HG03342 (cell line): ENCODE measurements around the gene TNFRSF12A.

Source experiments
- ATAC-seq: cut with Tn5 transposase; IDR thresholded peaks from one replicate; pipeline ENCODE4 v1.9.1; 2021; ENCODE audit warnings: mild to moderate bottlenecking, moderate library complexity; ENCODE audit not compliant: unreplicated experiment

TNFRSF12A gene, protein sequence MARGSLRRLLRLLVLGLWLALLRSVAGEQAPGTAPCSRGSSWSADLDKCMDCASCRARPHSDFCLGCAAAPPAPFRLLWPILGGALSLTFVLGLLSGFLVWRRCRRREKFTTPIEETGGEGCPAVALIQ

DNA sequence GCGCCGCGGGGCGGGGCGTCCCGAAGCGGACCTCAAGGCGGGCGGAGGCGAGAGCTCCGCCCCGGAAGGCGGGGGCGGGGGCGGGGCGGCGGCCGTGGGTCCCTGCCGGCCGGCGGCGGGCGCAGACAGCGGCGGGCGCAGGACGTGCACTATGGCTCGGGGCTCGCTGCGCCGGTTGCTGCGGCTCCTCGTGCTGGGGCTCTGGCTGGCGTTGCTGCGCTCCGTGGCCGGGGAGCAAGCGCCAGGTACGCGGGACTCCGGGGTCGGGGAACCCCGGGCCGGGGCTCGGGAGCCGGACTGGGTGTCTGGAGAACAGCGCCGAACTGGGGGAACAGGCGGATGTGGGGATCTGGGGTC is at the start of gene TNFRSF12A:
TSS of gene TNFRSF12A (plus strand) at position 122 of the 357 bp plus-strand sequence. CDS start at position 152, 30 bp downstream.
- no peak for ATAC-seq

DNA sequence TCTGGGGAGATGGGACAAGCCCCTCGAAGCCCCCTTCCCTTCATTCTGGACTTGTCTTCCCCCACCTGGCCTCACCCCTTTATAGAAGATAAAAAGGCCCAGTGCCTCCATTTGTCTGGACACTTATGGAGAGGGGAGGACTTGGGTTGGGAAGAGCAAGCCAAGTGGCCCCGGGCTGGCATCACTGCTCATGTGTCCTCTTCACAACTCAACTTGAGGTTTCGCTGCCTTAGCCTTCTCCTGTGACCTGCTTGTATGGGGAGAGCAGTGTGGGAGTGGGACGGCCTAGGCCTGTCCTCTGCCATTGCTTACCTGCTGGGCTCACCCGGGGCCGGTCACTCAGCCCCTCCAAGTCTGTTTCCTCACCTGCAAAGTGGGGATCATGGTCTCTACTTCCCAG is 49.6 kb upstream of the TNFRSF12A start:
- ATAC-seq = no peak

DNA sequence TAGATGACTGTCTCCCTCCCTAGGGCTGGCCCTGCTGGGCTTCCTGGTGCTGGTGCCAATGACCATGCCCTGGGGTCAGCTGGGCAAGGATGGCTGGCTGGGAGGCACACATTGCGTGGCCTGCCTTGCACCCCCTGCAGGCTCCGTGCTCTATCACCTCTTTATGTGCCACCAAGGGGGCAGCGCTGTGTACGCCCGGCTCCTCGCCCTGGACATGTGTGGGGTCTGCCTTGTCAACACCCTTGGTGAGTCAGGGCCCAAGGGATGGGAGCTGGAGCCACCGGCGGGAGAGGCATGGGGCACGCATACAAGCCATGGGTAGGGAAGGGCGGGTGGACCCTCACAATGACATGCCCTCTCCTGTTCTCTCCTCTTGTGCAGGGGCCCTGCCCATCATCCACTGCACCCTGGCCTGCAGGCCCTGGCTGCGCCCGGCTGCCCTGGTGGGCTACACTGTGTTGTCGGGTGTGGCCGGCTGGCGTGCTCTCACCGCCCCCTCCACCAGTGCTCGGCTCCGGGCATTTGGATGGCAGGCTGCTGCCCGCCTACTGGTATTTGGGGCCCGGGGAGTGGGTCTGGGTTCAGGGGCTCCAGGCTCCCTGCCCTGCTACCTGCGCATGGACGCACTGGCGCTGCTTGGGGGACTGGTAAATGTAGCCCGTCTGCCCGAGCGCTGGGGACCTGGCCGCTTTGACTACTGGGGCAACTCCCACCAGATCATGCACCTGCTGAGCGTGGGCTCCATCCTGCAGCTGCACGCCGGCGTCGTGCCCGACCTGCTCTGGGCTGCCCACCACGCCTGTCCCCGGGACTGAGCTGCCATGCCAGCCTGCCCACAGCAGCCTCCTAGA is 48.8 kb upstream of the TNFRSF12A start:
- ATAC-seq = no peak

DNA sequence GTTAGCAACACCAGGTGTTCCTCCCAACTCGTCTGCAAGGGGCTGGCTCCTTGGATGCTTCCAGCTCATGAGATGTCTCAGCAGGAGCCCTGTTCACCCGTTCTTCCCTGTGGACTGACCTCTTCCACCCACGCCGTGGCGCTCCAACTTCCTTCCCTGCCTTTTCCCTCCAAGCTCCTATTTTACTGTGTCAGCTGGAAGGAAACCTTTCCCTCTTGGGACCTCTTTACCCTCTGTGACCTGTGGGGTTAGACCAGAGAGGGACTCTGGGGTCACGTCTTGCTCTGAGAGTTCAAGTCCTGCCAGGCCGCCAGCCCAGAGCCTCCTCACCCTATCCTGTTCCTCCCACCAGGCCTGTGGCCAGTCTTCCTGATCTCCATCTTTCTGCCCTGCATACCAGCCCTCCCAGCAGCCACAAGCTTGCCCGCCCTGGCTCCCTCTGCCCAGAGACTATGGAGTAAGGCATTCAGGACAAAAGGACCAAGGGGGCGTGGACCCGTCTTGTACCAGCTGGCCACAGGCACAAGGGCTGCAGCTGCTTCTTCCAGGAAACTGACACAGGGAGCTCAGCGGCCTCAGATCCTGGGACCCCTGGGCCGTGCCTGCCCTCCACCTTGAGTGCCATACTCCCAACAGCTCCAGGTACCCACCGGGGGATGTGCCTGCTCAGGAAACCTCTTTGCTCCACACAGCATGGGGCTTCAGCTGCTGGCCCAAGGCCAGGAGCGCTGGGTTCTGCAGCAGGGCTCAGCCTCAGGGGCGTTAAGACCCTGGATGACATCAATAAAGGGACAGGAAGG is 48.0 kb upstream of the TNFRSF12A start:
- ATAC-seq = no peak

DNA sequence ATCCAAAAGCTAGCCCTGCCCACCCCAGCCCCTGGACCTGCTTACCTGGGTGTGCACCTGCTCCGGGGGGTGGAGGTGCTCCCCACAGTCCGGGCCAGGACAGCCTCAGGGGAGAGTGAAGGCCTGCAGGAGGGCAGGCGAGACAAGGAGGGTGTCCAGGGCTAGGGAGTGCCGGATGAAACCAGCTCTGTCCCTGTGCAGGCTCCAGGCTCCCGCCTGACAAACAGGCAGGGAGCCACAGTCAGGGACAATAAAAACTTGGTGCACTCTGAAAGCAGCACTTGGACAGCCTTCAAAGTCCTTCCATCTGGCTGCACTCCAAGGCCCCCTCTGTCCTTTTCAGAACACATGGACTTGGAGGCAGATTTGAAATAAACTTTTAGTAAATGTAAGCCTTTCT is 47.1 kb upstream of the TNFRSF12A start:
- no peak for ATAC-seq

DNA sequence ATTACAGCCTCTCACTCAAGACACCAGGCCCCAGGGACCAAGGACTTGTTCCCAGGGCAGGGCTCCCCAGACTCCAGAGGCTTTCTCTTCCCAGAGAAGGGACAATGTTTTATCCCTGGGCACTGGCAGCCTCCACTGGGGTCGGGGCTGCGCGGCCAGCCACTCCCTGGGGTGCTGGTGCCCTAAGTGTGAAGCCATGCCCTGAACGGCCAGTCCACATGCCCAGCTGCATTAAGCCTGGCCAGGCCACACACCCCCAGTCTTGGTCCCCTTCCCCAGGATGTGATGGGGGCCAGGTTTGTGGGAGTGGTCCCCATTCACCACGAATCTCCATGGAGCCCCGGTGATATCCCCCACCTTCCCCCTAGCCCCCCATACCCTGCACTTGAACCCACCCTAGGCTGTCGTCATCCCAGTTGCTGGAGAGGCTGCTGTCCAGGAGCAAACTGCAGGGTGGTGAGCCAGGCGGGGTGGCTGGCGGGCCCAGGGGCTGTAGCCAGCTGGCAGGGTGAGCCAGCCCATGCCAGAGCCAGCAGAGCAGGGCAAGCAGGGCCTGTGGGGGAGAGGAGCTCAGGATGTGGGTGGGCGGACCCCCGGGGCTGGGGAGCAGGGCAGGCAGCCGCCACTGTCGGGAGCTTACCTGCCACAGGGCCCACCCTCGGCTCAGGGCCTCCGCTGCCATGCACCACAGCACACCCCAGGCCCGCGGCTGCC is 46.4 kb upstream of the TNFRSF12A start:
- ATAC-seq = no peak

DNA sequence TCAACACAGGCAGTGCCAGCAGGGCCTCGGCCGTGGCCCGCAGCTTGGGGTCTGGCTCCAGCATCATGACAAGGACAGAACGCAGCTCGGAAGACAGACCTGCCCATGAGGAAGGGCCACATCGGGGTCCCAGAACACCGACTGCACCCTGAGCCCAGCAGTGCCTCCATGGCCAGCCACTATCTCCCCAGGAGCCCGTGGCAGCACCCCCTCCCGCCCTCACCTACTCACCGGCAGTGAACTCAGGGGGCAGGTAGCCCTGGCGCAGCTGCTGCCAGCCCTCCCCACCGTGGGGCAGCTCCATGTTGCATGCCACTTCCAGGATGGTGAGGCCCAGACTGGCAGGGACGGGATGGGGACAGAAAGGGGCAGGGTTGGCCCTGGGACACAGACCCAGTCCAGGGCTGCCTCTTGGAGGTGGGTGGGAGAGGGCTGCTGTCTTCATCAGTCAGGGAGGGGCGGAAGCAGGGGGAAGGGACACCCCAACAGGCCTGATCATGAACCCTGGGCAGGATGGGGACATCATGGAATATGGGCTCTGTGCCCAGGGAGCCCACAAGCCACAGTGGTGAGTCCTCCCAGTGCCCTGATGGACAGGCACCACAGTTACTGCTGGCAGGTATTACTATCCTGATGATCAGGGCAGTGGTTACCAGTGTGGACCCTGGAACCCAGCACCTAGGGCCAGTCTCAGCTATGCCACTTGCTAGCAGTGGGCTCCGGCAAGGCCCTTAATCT is 45.7 kb upstream of the TNFRSF12A start:
- ATAC-seq = no peak

DNA sequence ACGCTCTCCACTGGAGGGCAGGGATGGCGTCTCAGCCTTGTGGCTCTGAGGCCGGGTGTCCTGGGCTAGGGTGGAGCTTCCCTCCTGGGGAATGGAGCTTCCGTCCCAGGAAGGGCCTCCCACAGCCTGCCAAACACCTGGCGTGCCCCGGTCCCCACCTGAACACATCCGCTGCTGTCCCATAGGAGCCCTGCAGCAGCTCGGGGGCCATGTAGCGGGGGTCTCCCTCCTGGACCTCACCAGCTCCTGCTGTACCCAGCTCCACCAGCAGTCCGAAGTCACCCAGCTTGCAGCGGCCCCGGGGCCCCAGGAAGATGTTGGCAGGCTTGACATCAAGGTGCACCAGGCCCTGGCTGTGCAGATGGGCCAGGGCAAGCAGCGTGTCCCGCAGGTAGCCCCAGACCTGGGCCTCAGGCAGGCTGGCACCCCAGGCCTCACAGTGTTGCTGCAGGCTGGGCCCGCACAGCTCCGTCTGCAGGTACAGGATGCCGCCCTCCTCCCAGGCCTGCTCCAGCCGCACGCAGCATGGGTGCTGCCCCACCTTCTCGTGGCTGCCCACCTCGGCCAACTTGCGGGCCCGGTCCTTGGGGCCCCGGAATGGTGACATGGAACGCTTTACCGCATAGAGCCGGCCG is 44.9 kb upstream of the TNFRSF12A start:
- ATAC-seq = no peak

DNA sequence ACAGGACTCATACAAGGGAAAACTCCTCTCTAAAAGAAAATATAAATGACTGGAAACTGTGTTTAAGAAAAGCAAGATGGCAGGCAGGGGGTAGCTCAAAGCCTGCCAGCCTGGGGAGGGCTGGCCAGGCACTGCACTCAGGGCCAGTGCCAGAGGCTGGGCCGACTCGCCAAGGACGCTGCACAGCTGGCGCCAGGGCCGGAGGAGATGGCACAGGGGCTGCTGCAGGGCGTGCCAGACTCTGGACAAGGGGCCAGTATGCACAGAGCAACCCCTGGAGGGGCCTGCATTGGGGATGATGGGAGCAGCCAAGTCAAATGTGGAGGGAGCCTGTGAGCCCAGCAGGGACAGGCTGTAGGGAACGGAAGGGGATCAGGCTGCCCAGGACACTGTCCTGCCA is 44.0 kb upstream of the TNFRSF12A start:
- no peak for ATAC-seq

DNA sequence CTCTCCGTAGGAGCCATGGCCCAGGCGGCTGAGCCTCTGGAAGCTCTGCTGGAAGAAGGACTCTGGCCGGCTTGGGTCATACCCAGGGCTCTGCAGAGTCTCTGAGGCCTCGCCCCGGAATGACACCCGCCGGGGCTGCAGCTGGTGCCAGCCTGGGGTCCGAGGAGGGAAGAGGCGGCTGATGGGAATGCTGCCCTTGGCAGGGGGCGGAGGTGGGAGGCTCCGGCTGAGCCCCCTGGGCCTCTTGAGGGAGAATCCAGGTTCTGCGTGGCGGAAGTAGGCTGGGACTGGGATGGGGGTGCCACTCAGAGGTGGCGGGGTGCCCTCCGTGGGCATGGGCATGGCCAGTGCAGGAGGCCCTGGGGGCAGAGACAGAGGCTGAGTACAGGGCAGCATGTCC is 43.5 kb upstream of the TNFRSF12A start:
- no peak for ATAC-seq

DNA sequence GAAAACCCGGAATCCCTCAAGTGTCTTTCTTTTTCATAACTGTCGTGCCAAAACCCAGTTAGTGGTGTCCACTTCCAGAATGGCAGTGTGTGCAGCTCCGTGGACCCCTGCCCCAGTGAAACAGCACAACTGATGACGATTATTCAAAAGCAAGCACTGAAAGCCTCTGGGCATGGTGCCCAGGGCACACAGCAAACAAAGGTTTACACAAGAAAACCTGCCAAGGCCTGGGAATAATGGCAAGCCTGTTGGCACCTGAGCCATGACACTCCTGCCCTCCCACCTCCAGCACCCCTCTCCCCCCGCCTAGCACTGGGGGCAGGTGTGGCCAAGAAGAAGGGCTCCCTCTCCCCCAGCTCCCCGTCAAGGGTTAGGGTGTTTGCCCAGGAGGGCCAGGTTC is 42.7 kb upstream of the TNFRSF12A start:
- no peak for ATAC-seq

DNA sequence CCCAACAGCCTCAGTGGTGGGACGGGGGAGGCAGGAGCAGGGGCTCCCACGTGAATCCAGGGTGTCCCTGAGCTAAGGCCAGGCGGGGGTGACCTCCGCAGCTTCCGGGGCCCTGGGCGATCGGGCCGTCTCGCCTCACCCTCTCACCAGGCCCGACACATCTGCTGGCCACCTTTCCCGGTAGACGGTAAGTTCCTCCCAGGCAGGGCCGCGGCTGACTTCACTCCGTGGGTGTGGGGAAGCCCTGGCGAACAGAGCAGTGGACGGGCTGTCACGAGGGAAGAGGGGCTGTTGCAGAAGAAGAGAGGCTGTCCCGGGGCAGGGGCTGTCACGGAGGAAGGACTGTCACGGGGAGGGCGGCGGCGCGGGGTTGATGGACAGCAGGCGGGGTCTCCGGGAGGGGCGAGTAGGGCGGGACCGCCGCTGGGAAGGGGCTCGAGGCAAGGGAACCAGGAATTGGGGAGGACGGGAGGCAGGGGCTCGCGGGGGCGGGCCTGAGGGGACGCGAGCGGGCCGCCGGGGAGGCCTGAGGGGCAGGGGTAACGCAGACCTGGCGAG is 40.4 kb upstream of the TNFRSF12A start:
- ATAC-seq = peak; percentile 8

DNA sequence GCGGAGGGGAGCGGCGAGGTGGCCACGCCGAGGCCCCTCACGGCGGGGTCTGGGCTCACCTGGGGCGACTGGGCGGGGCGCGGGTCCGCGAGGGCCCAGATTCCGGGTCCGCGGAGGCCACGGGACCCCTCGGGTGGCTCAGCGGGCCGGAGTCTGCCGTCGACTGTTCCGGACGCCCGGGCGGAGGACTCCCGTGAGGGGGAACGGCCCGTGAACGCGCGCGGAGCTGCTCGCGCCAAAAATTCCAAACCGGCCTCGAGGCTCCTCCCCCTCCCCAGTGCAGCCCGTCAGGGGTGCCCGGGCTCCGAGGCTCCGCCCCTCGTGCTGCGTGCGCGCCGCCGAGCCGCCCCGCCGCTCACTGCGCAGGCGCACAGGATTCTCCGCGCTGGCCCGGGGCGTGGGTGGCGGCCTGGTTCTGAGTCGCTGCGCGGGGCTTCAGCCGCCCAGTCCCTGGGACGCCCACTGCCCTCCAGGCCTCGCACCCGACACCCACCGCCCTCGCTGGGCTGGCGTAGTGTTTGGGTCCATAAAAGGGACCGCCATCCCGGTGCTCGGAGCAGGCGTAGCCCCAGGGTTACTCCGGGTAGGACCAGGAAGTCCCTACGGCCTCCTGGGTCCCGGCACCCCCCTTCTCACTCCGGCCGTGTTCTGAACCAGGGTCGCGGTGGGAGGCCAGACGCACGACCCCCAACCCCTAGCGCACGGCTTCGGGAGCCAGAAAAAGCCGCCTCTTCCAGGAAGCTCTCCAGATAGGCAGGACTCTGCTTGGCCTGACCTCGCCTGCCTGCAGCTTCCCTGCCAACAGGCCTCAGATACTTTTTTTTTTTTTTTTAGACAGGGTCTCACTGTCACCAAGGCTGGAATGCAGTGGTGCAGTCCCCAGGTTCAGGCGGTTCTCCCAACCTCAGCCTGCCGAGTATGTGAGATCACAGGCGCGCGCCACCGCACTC is 39.7 kb upstream of the TNFRSF12A start, which contains the start of gene PKMYT1:
TSS of gene PKMYT1 (minus strand) at position 220 of the 950 bp plus-strand sequence. CDS start 789 bp downstream, outside the sequence.
- peak; percentile 55 for ATAC-seq

DNA sequence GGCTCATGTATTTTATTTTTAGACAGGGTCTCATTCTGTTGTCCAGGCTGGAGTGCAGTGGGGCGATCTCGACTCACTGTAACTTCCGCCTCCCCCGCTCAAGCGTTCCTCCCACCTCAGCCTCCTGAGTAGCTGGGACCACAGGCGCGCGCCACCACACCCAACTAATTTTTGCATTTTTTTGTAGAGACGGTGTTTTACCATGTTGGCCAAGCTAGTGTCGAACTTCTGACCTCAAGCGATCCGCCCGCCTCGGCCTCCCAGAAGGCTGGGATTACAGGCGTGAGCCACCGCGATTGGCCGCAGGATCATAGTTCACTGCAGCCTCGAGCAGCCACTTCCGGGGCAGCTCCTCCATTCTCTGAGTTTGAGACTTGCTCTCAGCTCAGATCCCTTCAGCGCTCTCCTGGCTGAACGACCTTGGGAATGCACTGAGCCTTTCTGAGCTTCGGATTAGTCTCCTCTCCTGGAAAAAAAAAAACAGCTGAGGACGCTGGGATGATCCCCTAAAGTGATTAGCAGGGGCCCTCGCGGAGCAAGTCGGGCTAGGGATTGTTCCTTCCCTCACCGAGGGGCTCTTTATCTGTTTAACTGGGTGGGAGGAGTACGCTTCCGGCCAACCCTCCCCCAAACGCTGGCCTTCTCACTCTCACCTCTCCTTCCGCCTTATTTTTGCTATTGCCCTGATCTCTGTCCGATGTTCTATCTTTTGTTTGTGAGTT is 38.8 kb upstream of the TNFRSF12A start:
- ATAC-seq = no peak

DNA sequence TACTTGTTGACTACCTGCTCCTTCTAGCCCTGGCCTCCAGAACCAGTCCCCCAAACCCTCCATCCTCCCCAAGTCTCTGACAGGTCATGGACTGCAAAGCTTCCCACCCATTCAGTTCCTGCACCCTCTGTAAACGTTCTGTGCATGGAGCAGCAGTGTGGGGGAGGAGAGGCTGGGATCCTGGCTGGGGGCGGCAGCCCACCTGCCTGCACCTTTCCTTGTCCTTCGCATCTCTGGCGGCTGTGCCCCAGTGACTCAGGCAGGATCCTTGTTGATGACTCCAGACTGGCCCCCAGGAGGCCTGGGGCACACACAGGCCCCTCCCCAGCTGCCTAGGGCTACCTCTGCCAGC is 38.3 kb upstream of the TNFRSF12A start:
- ATAC-seq = no peak

DNA sequence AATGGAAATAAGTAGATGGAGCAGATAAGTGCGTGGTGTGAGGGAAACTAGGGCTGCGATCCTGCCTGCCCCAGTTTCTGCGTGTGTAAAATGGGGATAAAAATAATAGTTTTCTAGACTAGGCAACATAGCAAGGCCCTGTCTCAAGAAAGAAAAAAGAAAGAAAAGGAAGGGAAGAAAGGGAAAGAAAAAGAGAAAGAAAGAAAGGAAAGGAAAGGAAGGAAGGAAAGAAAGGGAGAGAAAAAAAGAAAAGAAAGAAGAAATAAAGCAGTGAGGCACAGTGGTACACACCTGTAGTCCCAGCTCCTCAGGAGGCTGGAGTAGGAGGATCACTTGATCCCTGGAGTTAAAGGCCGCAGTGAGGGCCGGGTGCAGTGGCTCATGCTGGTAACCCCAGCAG is 37.8 kb upstream of the TNFRSF12A start:
- no peak for ATAC-seq

DNA sequence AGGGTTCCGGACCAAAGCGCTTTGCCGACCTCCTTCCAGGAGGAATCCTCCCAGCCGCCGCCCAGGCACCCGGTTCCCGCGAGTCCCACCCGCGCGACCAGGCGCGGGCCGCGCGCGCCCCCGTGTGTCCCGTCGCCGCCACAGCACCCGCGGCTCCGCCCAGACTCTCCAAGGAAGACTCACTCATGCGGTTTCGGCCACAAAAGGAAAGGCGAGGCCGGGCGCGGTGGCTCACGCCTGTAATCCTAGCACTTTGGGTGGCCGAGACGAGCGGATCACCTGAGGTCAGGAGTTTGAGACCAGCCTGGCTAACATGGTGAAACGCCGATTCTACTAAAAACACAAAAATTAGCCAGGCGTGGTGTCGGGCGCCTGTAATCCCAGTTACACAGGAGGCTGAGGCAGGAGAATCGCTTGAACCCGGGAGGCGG is 36.4 kb upstream of the TNFRSF12A start:
- no peak for ATAC-seq

DNA sequence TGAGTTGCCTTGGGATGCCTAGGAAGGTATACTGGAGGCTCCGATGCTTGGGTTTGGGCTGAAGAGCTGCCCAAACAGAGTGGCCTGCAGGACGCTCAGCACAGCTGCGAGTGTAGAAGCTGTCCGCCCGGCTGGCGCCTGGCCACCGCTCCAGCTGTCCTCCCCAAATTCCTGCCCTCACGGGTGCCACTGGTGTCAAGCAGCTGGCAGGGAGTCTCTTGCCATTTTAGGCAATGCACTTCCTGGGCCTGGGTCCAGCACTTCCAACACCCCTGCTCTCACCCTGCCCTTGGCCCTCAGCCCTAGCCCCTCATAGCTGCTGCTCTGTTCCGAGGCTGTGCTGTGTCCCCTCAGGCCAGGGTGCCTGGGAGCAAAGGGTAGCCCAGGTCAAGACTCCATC is 34.7 kb upstream of the TNFRSF12A start:
- ATAC-seq = no peak
